Fibroblast of lung (primary cell): Measurements from ENCODE around the gene ITIH3.

ENCODE experiments used
- EZH2 ChIP-seq: IDR thresholded peaks from 2 replicates; pipeline ENCODE4 v1.5.1; 2012; ENCODE audit warnings: low read length, control low read depth, mild to moderate bottlenecking; ENCODE audit errors: missing control alignments
- TF ChIP-seq, protein P1 (sequence below), 2 donors: IDR thresholded peaks in 1 of 2; conservative IDR thresholded peaks in 1 of 2; 1 replicate in 1 of 2; 2 replicates in 1 of 2; pipeline ENCODE4 v1.5.1; 2011 to 2012; ENCODE audit warnings: low read length in 2 of 2, control low read depth in 1 of 2, inconsistent platforms in 1 of 2, low read depth in 1 of 2, mild to moderate bottlenecking in 1 of 2

- TF ChIP-seq, protein P1, sequence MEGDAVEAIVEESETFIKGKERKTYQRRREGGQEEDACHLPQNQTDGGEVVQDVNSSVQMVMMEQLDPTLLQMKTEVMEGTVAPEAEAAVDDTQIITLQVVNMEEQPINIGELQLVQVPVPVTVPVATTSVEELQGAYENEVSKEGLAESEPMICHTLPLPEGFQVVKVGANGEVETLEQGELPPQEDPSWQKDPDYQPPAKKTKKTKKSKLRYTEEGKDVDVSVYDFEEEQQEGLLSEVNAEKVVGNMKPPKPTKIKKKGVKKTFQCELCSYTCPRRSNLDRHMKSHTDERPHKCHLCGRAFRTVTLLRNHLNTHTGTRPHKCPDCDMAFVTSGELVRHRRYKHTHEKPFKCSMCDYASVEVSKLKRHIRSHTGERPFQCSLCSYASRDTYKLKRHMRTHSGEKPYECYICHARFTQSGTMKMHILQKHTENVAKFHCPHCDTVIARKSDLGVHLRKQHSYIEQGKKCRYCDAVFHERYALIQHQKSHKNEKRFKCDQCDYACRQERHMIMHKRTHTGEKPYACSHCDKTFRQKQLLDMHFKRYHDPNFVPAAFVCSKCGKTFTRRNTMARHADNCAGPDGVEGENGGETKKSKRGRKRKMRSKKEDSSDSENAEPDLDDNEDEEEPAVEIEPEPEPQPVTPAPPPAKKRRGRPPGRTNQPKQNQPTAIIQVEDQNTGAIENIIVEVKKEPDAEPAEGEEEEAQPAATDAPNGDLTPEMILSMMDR (conservative IDR thresholded peaks at IDR 0.05 in 1 of 2, IDR thresholded peaks at IDR 0.05 in 1 of 2; ENCODE audit: low read depth in 1 of 2, low read length in 2 of 2) = no peak
- no peak for TF ChIP-seq EZH2
Observed at GRCh38 chr3:52789746-52790040, 4.9 kb upstream of the ITIH3 start.
